Lung (tissue), 12 donors: ENCODE measurements around the gene CCND2. TPM values are rescaled to one million over a fixed set of nuclear protein-coding genes. Genes with fewer than 3 reads are reported as not detected.

Experiments
- ATAC-seq: fragments of 200-7000 bp; cut with Tn5 transposase; one replicate; pipeline ENCODE4 v1.9.1; 2020; ENCODE audit warnings: moderate number of reproducible peaks; ENCODE audit not compliant: insufficient read depth, low FRiP score
- DNase-seq, 3 donors: peaks; one replicate each; pipeline ENCODE4 v3.0.0-alpha.2; 2013 to 2017
- H3K27ac ChIP-seq, 2 donors: one replicate each; pipeline ENCODE4 v1.5.1; 2013; ENCODE audit warnings: mild to moderate bottlenecking in 2 of 2, moderate library complexity in 2 of 2, control low read depth in 1 of 2, inconsistent platforms in 1 of 2, low read depth in 1 of 2, low read length in 1 of 2
- H3K27me3 ChIP-seq, 3 donors: one replicate each; pipeline ENCODE4 v1.5.1; 2013; ENCODE audit warnings: low read length in 2 of 3; ENCODE audit not compliant: control insufficient read depth in 3 of 3, insufficient read depth in 3 of 3
- H3K36me3 ChIP-seq, 4 donors: one replicate each; pipeline ENCODE4 v1.5.1; 2013; ENCODE audit warnings: low read length in 4 of 4, mild to moderate bottlenecking in 1 of 4, moderate library complexity in 1 of 4; ENCODE audit not compliant: control insufficient read depth in 4 of 4, insufficient read depth in 4 of 4
- H3K4me1 ChIP-seq, 5 donors: one replicate each; pipeline ENCODE4 v1.5.1; 2013; ENCODE audit warnings: low read length in 5 of 5, mild to moderate bottlenecking in 2 of 5, moderate library complexity in 1 of 5; ENCODE audit not compliant: control insufficient read depth in 5 of 5, insufficient read depth in 5 of 5
- H3K4me3 ChIP-seq: one replicate; pipeline ENCODE4 v1.5.1; 2013; ENCODE audit warnings: mild to moderate bottlenecking, control low read depth, moderate library complexity
- H3K9ac ChIP-seq, 2 donors: one replicate each; pipeline ENCODE4 v1.5.1; 2013; ENCODE audit warnings: low read length in 2 of 2, control low read depth in 1 of 2; ENCODE audit not compliant: insufficient read depth in 1 of 2
- H3K9me3 ChIP-seq, 4 donors: one replicate each; pipeline ENCODE4 v1.5.1; 2013; ENCODE audit warnings: low read length in 3 of 4, mild to moderate bottlenecking in 1 of 4, moderate library complexity in 1 of 4; ENCODE audit not compliant: control insufficient read depth in 4 of 4, insufficient read depth in 3 of 4
- CTCF ChIP-seq: IDR thresholded peaks from 2 replicates; pipeline ENCODE4 v1.5.1; 2012; ENCODE audit warnings: mild to moderate bottlenecking; ENCODE audit errors: control extremely low read depth, extremely low read depth
- WGBS, 2 donors: extraction: QIAGEN DNeasy Blood & Tissue Kit; methylation state at CpG; one replicate each; pipeline ENCODE4 v1.1.7; 2013; 5-methylcytosine and 5-hydroxymethylcytosine counted together
- polyA plus RNA-seq, 2 donors: library from polyadenylated mRNA; stranded (reverse); fragments of 200-250 nt; gene quantifications; one replicate each; pipeline ENCODE4 v1.2.1, GENCODE V29; 2013
- total RNA-seq, 2 donors: library from RNA; depleted of rRNA in 1 of 2; stranded (reverse); fragments of >200 nt in 1 of 2; gene quantifications; one replicate each; pipeline ENCODE4 v1.2.1, GENCODE V29; 2014 to 2021
- donor health status: control.
- donor health status: control.
- donor health status: Bipolar disorder and iron deficiency.
- donor health status: healthy.
- donor health status: DM: yes; HTN: yes; CAD: no.

Gene CCND2
- total and polyA plus RNA-seq, 4 donors: 6.1 to 113 (median 51.7) TPM

- Histone ChIP-seq H3K4me1 (peaks cover 0 to 15% (median 3%) of the 10 kb centered on the region in 5 donors), H3K9me3 (peaks cover 0 to 4% (median 0%) of the 10 kb centered on the region in 4 donors), H3K4me3 (no peak overlapping the region), H3K27me3 (no peaks in the 10 kb centered on the region), H3K36me3 (no peaks in the 10 kb centered on the region), H3K27ac (no peak overlapping the region), H3K9ac (no peak overlapping the region)
- no peak for ATAC-seq
- no peak for TF ChIP-seq CTCF
- WGBS, 2 donors: 87 to 92% methylated on average over 2 of the region's 2 CpGs
- DNase-seq: no peak
These were observed 17.3 kb upstream of the CCND2 start for GRCh38 chr12:4256043-4256826.

- no peak overlapping the region for H3K9ac ChIP-seq
- H3K27me3 ChIP-seq: no peaks in the 10 kb centered on the region
- no peak overlapping the region for H3K27ac ChIP-seq
- H3K9me3 ChIP-seq: peaks cover 0 to 4% (median 0%) of the 10 kb centered on the region in 4 donors
- ATAC-seq (no peak), DNase-seq (no peak)
- no peak overlapping the region for H3K4me3 ChIP-seq
- no peak for TF ChIP-seq CTCF
- H3K4me1 ChIP-seq: peaks cover 0 to 14% (median 3%) of the 10 kb centered on the region in 5 donors
- H3K36me3 ChIP-seq: no peaks in the 10 kb centered on the region
These were observed 16.1 kb upstream of the CCND2 start for GRCh38 chr12:4257442-4257841.

GRCh38 chr12:4259099-4259498, 14.5 kb upstream of the CCND2 start:
- no peak overlapping the region for H3K9ac ChIP-seq
- no peak for TF ChIP-seq CTCF
- DNase-seq (no peak), ATAC-seq (no peak)
- no peak overlapping the region for H3K4me3 ChIP-seq
- H3K4me1 ChIP-seq: peaks cover 0 to 2% (median 0%) of the 10 kb centered on the region in 5 donors
- H3K27ac ChIP-seq: no peak overlapping the region
- peaks cover 0 to 4% (median 0%) of the 10 kb centered on the region in 4 donors for H3K9me3 ChIP-seq
- no peaks in the 10 kb centered on the region for H3K27me3 ChIP-seq
- WGBS, 2 donors: 94 to 100% methylated on average over 1 of the region's 1 CpG
- H3K36me3 ChIP-seq: no peaks in the 10 kb centered on the region
